ENCODE measurements around the gene SLC38A4. TPM values are rescaled to one million over a fixed set of nuclear protein-coding genes. Genes with fewer than 3 reads are reported as not detected.
"Not testable (repeated sequence)": the region's sequence is repeated elsewhere in the genome, so short reads cannot be mapped to it uniquely, and the experiment has no call there.

Gene SLC38A4
- total RNA-seq, 1 donor from 2014 or later: 1.9 TPM

DNA sequence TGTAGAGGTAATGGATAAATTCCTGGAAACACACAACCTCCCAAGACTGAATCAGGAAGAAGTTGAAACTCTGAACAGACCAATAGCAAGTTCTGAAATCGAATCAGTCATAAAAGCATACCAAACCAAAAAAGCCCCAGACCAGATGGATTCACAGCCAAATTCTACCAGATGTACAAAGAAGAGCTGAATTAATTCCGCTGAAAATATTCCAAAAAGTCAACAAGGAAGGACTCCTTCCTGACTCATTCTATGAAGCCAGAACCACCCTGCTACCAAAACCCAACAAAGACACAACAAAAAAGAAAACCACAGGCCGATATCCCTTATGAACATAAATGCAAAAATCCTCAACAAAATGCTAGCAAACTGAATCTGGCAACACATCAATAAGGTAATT is 81.5 kb downstream of the SLC38A4 start:
- H3K4me3 ChIP-seq: no peak overlapping the region
- H3K27ac ChIP-seq: no peak overlapping the region
- no peak for ATAC-seq
- no peaks in the 10 kb centered on the region for H3K27me3 ChIP-seq
- intact Hi-C loops (cut with DNase I): no loop called here
- no peak for DNase-seq
- H3K9me3 ChIP-seq: peaks cover under 1% of the 10 kb centered on the region
- no peaks in the 10 kb centered on the region for H3K36me3 ChIP-seq
- H3K4me1 ChIP-seq: no peaks in the 10 kb centered on the region
- TF ChIP-seq, protein P1, sequence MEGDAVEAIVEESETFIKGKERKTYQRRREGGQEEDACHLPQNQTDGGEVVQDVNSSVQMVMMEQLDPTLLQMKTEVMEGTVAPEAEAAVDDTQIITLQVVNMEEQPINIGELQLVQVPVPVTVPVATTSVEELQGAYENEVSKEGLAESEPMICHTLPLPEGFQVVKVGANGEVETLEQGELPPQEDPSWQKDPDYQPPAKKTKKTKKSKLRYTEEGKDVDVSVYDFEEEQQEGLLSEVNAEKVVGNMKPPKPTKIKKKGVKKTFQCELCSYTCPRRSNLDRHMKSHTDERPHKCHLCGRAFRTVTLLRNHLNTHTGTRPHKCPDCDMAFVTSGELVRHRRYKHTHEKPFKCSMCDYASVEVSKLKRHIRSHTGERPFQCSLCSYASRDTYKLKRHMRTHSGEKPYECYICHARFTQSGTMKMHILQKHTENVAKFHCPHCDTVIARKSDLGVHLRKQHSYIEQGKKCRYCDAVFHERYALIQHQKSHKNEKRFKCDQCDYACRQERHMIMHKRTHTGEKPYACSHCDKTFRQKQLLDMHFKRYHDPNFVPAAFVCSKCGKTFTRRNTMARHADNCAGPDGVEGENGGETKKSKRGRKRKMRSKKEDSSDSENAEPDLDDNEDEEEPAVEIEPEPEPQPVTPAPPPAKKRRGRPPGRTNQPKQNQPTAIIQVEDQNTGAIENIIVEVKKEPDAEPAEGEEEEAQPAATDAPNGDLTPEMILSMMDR (IDR thresholded peaks at IDR 0.05): no peak

DNA sequence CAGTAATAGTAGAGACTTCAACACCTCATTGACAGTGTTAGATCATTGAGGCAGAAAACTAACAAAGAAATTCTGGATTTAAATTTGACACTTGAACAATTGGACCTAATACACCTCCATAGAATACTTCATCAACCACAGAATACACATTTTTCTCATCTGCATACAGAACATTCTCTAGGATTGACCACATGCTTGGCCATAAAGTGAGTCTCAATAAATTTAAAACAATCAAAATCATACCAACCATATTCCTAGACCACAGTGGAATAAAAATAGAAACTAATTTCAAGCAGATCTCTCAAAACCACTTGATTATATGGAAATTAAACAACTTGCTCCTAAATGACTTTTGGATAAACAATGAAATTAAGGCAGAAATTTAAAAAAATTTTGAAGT is 82.3 kb downstream of the SLC38A4 start:
- DNase-seq: no peak
- no peaks in the 10 kb centered on the region for H3K27me3 ChIP-seq
- no peaks in the 10 kb centered on the region for H3K36me3 ChIP-seq
- no peak overlapping the region for H3K4me3 ChIP-seq
- no peak for ATAC-seq
- TF ChIP-seq, protein P1 (IDR thresholded peaks at IDR 0.05): no peak
- intact Hi-C loops (cut with DNase I): no loop called here
- H3K27ac ChIP-seq: no peak overlapping the region
- H3K4me1 ChIP-seq: no peaks in the 10 kb centered on the region
- no peaks in the 10 kb centered on the region for H3K9me3 ChIP-seq

DNA sequence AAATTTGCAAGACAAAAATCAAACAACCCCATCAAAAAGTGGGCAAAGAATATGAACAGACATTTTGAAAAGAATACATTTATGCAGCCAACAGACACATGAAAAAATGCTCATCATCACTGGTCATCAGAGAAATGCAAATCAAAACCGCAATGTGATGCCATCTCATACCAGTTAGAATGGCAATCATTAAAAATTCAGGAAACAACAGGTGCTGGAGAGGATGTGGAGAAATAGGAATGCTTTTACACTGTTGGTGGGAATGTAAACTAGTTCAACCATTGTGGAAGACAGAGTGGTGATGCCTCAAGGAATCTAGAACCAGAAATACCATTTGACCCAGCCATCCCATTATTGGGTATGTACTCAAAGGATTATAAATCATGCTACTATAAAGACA is 83.5 kb downstream of the SLC38A4 start:
- H3K4me3 ChIP-seq; H3K36me3 ChIP-seq; H3K27ac ChIP-seq; ATAC-seq; H3K4me1 ChIP-seq; DNase-seq; H3K9me3 ChIP-seq; intact Hi-C loops (cut with DNase I); H3K27me3 ChIP-seq: not testable (repeated sequence)

DNA sequence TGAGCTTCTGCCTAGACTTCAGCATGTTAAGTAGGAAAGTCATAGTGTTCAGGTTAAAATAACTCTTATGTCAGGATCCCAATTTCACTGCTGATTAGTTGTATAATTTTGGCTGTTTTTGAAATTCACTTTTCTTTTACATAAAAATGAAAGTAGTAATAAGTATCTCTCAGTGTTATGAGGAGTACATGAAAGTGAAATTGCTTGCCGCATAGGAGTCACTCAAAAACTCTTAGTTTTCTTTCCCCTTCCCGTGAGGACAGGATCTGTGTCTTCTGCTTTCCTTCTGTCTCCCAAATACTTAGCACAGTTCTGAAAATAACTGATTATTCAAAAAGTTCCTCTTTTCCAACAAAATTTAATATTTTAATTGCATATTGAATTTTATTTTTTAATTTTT is 100.5 kb downstream of the SLC38A4 start:
- Histone ChIP-seq H3K36me3 (no peaks in the 10 kb centered on the region), H3K4me3 (no peak overlapping the region), H3K9me3 (no peaks in the 10 kb centered on the region), H3K27ac (no peak overlapping the region), H3K27me3 (no peaks in the 10 kb centered on the region), H3K4me1 (peaks cover 8% of the 10 kb centered on the region)
- intact Hi-C loops (cut with DNase I): no loop called here
- no peak for DNase-seq
- ATAC-seq: no peak
- TF ChIP-seq, protein P1 (IDR thresholded peaks at IDR 0.05): no peak

DNA sequence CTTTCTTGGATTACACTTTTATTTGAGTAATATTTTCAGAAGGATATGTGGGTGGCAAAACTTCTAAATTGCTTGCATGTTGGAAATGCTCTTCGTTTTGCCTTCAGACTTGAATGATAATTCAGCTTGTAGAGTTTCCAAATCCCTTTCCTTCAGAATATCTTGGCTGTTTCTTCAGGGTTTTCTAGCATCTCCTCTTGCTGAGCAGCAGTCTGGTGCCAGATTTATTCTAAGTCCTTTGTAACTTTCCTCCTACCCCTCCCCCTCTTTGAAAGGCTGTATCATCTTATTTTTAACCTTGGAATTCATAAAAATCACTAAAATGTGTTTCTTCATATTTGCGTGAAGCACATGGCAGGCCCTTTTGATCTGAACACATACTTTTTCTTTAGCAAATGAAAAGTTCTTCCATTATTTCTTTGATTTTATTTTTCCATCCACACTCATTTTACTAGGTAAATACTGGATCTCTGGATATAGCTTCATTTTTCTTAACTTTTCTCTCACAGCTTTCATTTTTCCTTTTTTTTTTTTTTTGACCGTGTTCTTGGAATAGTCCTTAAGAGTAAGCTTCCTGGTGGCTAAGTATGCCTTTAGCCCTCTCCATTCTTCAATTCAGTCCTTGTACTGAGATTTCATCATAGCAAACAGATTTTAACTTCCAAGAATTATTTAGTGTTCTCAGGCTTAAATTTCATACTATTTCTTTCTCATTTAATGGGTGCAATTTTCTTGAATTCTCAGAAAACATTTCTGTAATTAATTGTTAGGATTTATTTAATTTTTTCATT is 102.0 kb downstream of the SLC38A4 start:
- intact Hi-C loops (cut with DNase I): no loop called here
- DNase-seq: no peak
- ATAC-seq: peak; percentile 53
- Histone ChIP-seq H3K4me1 (peaks cover 8% of the 10 kb centered on the region), H3K9me3 (no peaks in the 10 kb centered on the region), H3K27ac (no peak overlapping the region), H3K4me3 (no peak overlapping the region), H3K27me3 (no peaks in the 10 kb centered on the region), H3K36me3 (no peaks in the 10 kb centered on the region)
- TF ChIP-seq, protein P1 (IDR thresholded peaks at IDR 0.05): no peak

DNA sequence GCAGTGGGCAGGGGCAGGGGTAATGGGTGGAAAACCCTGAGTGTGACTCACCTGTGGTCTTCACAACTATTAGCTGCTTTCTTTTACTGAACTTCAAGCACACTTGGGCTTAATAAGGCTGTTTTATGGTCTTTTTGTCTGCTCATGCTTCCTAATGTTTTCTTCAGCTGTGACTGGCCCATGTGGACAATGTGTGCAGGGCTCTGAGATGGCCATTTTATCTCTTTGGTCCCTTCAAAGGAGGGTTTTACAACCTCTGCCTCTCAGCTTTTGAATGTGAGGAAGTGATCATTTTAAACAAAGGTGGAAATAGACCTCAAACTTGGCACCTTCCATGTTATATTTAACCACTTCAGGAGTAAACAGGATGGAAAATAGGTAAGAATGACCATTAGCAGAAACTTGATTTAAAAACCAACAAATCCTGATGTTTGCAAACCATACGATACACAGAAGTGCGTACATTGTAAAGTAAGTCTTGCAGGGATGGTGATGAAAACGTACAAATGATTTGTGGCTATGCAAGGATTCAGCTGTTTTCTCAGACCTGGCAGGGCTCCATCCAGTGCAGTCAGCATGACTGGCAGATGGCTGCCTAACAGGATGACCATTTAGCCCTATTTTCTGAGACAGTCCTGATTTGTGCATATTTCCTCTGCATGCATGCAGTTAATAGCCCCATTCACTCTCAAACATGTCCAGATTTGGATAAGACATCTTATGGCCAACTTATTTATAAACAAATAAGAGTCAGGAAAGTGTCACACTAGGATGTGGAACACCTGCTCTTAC is 103.2 kb downstream of the SLC38A4 start:
- TF ChIP-seq, protein P1 (IDR thresholded peaks at IDR 0.05): no peak
- peaks cover 8% of the 10 kb centered on the region for H3K4me1 ChIP-seq
- H3K27ac ChIP-seq: peak overlapping the region; percentile 11
- intact Hi-C loops (cut with DNase I): no loop called here
- no peaks in the 10 kb centered on the region for H3K27me3 ChIP-seq
- H3K36me3 ChIP-seq: no peaks in the 10 kb centered on the region
- H3K9me3 ChIP-seq: no peaks in the 10 kb centered on the region
- no peak overlapping the region for H3K4me3 ChIP-seq
- peak; percentile 23 for ATAC-seq
- DNase-seq: no peak

Data from upper lobe of right lung (tissue), 1 donor.